Thyroid gland (tissue), 4 donors: Measurements from ENCODE around the gene FBXL17.

Experiments
- CTCF ChIP-seq, 6 experiments: fragments of 200-600 bp in 3 of 6; fragments of 450-650 bp in 3 of 6; sonication (generic) in 3 of 6; IDR thresholded peaks; one replicate each; pipeline ENCODE4 v1.5.1; 2016 to 2019; ENCODE audit warnings: antibody characterized with exemption in 6 of 6, mild to moderate bottlenecking in 2 of 6, inconsistent platforms in 1 of 6, moderate library complexity in 1 of 6
- POLR2A ChIP-seq, 2 donors: fragments of 450-650 bp; IDR thresholded peaks; one replicate each; pipeline ENCODE4 v1.6.1; 2017; ENCODE audit warnings: antibody characterized with exemption in 2 of 2, mild to moderate bottlenecking in 2 of 2, moderate library complexity in 1 of 2

GRCh38 chr5:107878661-107879060, 503.2 kb downstream of the FBXL17 start:
- no peak for TF ChIP-seq CTCF (IDR thresholded peaks at IDR 0.05)
- TF ChIP-seq POLR2A (IDR thresholded peaks at IDR 0.05), result no peak
